Adrenal gland (tissue), 5 donors: Measurements from ENCODE around the gene HHIP.

Experiments
- CTCF ChIP-seq, 6 experiments: fragments of 450-650 bp in 4 of 6; fragments of 200-600 bp in 2 of 6; sonication (generic) in 1 of 6; IDR thresholded peaks; 1 replicate in 5 of 6; 2 replicates in 1 of 6; pipeline versions ENCODE4 v1.5.1 to v1.8.0; 2016 to 2021; ENCODE audit warnings: antibody characterized with exemption in 6 of 6, mild to moderate bottlenecking in 2 of 6, moderate library complexity in 1 of 6
- POLR2A ChIP-seq, 2 donors: fragments of 450-650 bp; IDR thresholded peaks; one replicate each; pipeline ENCODE4 v1.6.1; 2017; ENCODE audit warnings: antibody characterized with exemption in 2 of 2, mild to moderate bottlenecking in 2 of 2, moderate library complexity in 1 of 2
- donor health status: DM: no; HTN: no; CAD: no.

GRCh38 chr4:144667500-144667899, 21.5 kb downstream of the HHIP start:
- no peak for TF ChIP-seq POLR2A (IDR thresholded peaks at IDR 0.05)
- TF ChIP-seq CTCF (IDR thresholded peaks at IDR 0.05): no peak
